ENCODE results near the gene WRAP73. TPM values are rescaled to one million over a fixed set of nuclear protein-coding genes. Genes with fewer than 3 reads are reported as not detected.

Gene WRAP73
- total RNA-seq, 2 donors from 2014 or later, result 22.1 to 24.9 TPM

DNA sequence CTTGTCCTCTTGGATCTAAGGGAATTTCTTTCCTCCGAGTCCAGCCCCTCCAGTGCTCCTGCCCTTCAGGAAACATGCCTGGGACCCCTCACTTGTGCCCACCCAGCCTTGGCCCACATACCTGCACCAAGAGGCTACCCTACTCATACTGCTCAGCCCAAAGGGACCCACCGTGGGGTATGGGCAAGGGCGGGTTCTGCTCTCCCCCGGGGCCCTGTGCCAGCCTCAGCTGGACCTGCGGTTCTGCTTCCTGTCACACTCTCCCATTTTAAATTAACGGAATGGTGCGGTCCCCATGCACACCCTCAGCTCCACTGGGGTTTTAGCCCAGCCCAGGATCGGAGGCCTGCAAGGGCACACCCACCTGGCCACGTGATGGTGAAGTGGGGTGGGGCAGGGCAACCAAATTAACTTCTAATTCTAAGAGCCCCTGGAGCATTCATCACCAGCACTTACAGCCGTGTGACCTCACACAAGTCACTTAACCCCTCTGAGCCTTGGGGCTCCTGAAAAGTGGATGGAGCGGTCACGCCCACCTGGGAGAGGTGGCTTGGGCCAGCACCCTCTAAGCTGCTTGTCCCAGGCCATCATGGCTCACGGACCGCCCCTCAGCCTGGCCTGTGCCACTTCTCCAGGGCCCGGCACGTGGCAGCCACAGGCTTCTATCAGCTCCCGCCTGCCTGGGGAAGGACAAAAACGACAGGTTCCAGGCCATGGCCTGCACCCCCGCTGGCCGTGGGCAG is 30.8 kb upstream of the WRAP73 start:
- no peak for DNase-seq (ENCODE audit: low spot score)
- Histone ChIP-seq H3K4me3 (no peak overlapping the region), H3K36me3 (no peaks in the 10 kb centered on the region), H3K27me3 (replicated peaks; ENCODE audit: insufficient read depth) (no peaks in the 10 kb centered on the region), H3K4me1 (ENCODE audit: control insufficient read depth in 1 of 2, low read depth in 2 of 2) (no peaks in the 10 kb centered on the region), H3K27ac (no peak overlapping the region), H3K9me3 (no peaks in the 10 kb centered on the region)
- TF ChIP-seq, protein P1, sequence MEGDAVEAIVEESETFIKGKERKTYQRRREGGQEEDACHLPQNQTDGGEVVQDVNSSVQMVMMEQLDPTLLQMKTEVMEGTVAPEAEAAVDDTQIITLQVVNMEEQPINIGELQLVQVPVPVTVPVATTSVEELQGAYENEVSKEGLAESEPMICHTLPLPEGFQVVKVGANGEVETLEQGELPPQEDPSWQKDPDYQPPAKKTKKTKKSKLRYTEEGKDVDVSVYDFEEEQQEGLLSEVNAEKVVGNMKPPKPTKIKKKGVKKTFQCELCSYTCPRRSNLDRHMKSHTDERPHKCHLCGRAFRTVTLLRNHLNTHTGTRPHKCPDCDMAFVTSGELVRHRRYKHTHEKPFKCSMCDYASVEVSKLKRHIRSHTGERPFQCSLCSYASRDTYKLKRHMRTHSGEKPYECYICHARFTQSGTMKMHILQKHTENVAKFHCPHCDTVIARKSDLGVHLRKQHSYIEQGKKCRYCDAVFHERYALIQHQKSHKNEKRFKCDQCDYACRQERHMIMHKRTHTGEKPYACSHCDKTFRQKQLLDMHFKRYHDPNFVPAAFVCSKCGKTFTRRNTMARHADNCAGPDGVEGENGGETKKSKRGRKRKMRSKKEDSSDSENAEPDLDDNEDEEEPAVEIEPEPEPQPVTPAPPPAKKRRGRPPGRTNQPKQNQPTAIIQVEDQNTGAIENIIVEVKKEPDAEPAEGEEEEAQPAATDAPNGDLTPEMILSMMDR (IDR thresholded peaks at IDR 0.05), result no peak
- no peak for ATAC-seq (ENCODE audit: insufficient number of reproducible peaks, low FRiP score, low read depth)

DNA sequence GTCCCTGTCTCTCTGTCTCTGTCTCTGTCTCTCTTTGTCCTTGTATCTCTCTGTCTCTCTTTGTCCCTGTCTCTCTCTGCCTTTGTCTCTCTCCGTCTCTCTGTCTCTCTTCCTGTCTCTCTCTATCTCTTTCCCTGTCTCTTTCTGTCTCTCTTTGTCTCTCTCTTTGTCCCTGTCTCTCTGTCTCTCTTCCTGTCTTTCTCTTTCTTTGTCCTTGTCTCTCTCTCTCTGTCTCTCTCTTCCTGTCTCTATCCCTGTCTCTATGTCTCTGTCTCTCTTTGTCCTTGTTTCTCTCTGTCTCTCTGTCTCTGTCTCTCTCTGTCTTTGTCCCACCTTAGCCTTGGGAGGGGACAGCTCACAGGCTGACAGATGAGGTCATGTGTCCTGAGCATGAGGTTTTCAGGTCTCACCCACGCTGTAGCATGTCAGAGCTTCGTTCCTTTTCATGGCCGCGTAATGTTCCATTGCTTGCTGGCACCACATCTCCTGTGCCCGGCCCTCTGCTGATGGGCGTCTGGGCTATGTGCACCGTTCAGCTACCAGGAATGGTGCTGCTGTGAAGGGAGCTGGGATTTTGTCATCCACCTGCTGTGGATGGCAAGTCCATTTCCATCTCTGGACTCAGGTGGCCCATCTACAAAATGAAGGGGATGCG is 30.0 kb upstream of the WRAP73 start:
- no peak overlapping the region for H3K4me3 ChIP-seq
- H3K27ac ChIP-seq, result no peak overlapping the region
- TF ChIP-seq, protein P1 (IDR thresholded peaks at IDR 0.05), result no peak
- no peaks in the 10 kb centered on the region for H3K27me3 ChIP-seq (replicated peaks; ENCODE audit: insufficient read depth)
- H3K9me3 ChIP-seq, result no peaks in the 10 kb centered on the region
- no peaks in the 10 kb centered on the region for H3K36me3 ChIP-seq
- H3K4me1 ChIP-seq (ENCODE audit: control insufficient read depth in 1 of 2, low read depth in 2 of 2), result no peaks in the 10 kb centered on the region
- ATAC-seq (ENCODE audit: insufficient number of reproducible peaks, low FRiP score, low read depth) (no peak), DNase-seq (ENCODE audit: low spot score) (no peak)

DNA sequence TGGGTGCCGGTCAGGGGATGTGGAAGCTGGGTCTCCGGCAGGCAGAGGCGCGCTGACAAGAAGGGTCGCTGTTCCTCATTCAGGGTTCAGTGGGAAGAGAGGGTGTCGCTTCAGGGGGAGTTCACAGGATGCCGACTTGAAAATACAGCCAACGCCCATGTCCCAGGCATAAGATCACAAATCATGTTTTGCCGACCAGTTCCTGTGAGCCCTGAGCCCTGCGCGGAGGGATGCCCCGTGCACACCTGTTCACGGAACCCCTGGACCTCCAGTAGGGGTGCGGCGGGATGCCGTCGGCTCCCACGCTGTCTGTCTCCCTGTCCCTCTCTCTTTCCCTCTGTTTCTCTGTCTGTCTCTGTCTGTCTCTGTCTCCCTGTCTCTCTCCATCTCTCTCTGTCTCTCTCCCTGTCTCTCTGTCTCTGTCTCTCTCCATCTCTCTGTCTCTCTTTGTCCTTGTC is 29.2 kb upstream of the WRAP73 start:
- no peaks in the 10 kb centered on the region for H3K4me1 ChIP-seq (ENCODE audit: control insufficient read depth in 1 of 2, low read depth in 2 of 2)
- no peaks in the 10 kb centered on the region for H3K27me3 ChIP-seq (replicated peaks; ENCODE audit: insufficient read depth)
- no peak overlapping the region for H3K4me3 ChIP-seq
- DNase-seq (ENCODE audit: low spot score) (no peak), ATAC-seq (ENCODE audit: insufficient number of reproducible peaks, low FRiP score, low read depth) (no peak)
- TF ChIP-seq, protein P1 (IDR thresholded peaks at IDR 0.05), result no peak
- H3K9me3 ChIP-seq, result no peaks in the 10 kb centered on the region
- no peaks in the 10 kb centered on the region for H3K36me3 ChIP-seq
- no peak overlapping the region for H3K27ac ChIP-seq

DNA sequence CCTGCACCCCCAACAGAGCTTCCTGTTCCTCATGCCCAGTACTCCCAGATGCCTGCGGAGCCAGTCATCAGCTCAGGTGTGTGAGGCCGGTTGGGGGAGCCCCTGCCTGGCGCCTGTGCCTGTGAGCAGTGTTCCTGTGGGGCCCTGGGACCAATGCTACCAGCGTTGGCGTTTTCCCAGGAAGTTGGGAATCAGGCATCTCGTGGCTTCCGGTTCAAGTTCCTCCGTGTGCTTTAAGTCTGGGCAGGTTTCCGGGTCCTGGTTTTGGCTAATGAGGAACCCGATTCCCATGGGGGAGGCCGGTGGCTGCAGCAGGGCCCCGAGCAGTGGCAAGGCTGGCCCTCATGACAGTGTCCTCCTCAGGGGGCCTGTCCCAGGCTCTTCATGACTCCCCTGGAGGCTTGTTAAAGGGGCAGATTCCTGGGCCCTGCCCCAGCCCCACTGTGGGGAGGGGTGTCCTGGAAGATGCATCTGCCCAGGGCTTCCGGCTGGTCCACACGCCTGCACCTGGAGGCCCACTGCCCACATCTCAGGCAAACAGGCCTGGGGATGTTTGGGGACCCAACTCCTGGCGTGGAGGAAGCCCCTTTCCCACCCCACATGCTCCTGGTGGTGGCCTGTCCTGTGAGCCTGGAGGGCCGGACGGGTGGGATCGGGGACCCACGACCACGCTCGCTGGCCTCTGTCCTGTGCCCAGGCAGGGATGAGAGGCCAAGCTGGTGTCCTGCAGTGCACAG is 28.6 kb upstream of the WRAP73 start:
- no peak for ATAC-seq (ENCODE audit: insufficient number of reproducible peaks, low FRiP score, low read depth)
- H3K9me3 ChIP-seq, result no peaks in the 10 kb centered on the region
- H3K4me1 ChIP-seq (ENCODE audit: control insufficient read depth in 1 of 2, low read depth in 2 of 2), result no peaks in the 10 kb centered on the region
- TF ChIP-seq, protein P1 (IDR thresholded peaks at IDR 0.05), result no peak
- no peak overlapping the region for H3K4me3 ChIP-seq
- H3K36me3 ChIP-seq, result no peaks in the 10 kb centered on the region
- no peaks in the 10 kb centered on the region for H3K27me3 ChIP-seq (replicated peaks; ENCODE audit: insufficient read depth)
- DNase-seq (ENCODE audit: low spot score), result no peak
- H3K27ac ChIP-seq, result no peak overlapping the region

DNA sequence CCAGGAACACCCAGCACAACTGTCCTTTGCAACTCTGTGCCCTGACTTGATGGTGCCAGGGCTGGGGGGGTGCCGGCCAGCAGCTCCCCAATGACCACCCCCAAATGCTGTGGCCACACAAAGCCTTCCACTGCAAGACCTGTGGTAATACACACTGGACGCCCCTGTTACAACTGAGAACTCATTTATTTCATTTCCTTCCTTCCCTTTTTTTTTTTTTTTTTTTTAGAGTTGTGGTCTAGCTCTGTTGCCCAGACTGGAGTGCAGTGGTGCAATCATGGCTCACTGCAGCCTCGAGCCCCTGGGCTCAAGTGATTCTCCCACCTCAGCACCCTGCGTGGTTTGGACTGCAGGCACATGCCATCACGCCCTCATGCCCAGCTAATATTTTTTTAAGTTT is 27.6 kb upstream of the WRAP73 start:
- no peak overlapping the region for H3K4me3 ChIP-seq
- H3K27ac ChIP-seq, result no peak overlapping the region
- H3K36me3 ChIP-seq, result no peaks in the 10 kb centered on the region
- H3K4me1 ChIP-seq (ENCODE audit: control insufficient read depth in 1 of 2, low read depth in 2 of 2), result no peaks in the 10 kb centered on the region
- H3K9me3 ChIP-seq, result no peaks in the 10 kb centered on the region
- ATAC-seq (ENCODE audit: insufficient number of reproducible peaks, low FRiP score, low read depth) (no peak), DNase-seq (ENCODE audit: low spot score) (no peak)
- no peaks in the 10 kb centered on the region for H3K27me3 ChIP-seq (replicated peaks; ENCODE audit: insufficient read depth)
- TF ChIP-seq, protein P1 (IDR thresholded peaks at IDR 0.05), result no peak

Data from thoracic aorta (tissue), 2 donors.